Measurements from ENCODE around the gene ATP2A3. TPM values are rescaled to one million over a fixed set of nuclear protein-coding genes. Genes with fewer than 3 reads are reported as not detected.
A peak's percentile ranks its signal among the peaks of the same experiment; 100 is the strongest.

Gene ATP2A3
- total and polyA plus RNA-seq, 2 donors (not counting 3 experiments of a cell fraction or from before 2014, with no cell fraction given): 0.37 to 0.55 TPM

DNA sequence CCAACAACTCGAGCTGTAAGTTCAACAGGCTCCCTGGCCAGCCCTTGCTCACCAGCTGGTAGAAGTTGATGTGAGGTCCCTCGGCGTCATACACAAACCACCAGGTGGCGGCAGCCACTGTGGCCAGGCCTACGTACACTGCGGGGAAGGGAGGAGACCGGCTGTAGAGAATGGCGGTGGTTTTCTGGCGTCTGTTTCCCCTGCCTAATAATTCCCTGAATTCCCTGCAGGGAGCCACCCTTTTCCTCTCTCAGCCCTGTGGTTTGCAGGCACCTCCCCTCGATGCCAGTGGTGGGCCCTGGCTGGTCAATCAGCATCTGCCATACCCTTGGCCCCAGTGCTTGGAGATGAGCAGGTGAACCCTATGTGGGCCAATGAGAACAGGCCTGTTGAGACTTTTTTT lies 29.1 kb downstream of the ATP2A3 start:
- no peak for TF ChIP-seq POLR2A (IDR thresholded peaks at IDR 0.05; ENCODE audit: low read depth, low read length)
- TF ChIP-seq MYC (IDR thresholded peaks at IDR 0.05; ENCODE audit: low read depth, low read length): no peak
- TF ChIP-seq, protein P1, sequence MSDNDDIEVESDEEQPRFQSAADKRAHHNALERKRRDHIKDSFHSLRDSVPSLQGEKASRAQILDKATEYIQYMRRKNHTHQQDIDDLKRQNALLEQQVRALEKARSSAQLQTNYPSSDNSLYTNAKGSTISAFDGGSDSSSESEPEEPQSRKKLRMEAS (IDR thresholded peaks at IDR 0.05; ENCODE audit: insufficient read depth, insufficient read length): no peak
- peak; percentile 83 to 94 for TF ChIP-seq CTCF (IDR thresholded peaks at IDR 0.05; ENCODE audit: extremely low read depth in 1 of 2, insufficient read depth in 1 of 2, low read depth in 1 of 2, low read length in 2 of 2)
- no peaks in the 10 kb centered on the region for H3K9me3 ChIP-seq (replicated peaks; ENCODE audit: control insufficient read depth, insufficient read depth, low read length)
- dilution Hi-C loops (cut with MboI; ENCODE audit: extremely low pct_ligation_motif_present, low sequenced_read_pairs): no loop called here
- H3K4me2 ChIP-seq (ENCODE audit: insufficient read depth, low read length): no peak overlapping the region
- H3K9me1 ChIP-seq (replicated peaks; ENCODE audit: control insufficient read depth, extremely low read depth, insufficient read depth, low read length): no peaks in the 10 kb centered on the region
- H3K79me2 ChIP-seq (ENCODE audit: control insufficient read depth, insufficient read depth, low read length): no peaks in the 10 kb centered on the region
- no peak overlapping the region for H3K9ac ChIP-seq (replicated peaks; ENCODE audit: extremely low read depth, insufficient read depth, low read length)
- no peaks in the 10 kb centered on the region for H4K20me1 ChIP-seq (replicated peaks; ENCODE audit: control insufficient read depth, extremely low read depth, insufficient read depth, low read length)
- ChIA-PET POLR2A (no interaction called here), CTCF (interaction anchor here (0.6 to 6.4 kb wide), 25 partner anchors 12 to 140 kb away, joined by 3 to 53 read pairs (median 6); partner anchors contain the start of genes ATP2A3 and P2RX1)
- H3K27me3 ChIP-seq (ENCODE audit: control insufficient read depth in 2 of 2, insufficient read depth in 2 of 2, low read length in 2 of 2): no peaks in the 10 kb centered on the region
- FAIRE-seq: peak; percentile 96
- intact Hi-C loops (cut with micrococcal nuclease): loop anchor here (1.0 to 2.0 kb wide), 5 partner anchors 9 to 140 kb away; no protein-coding TSS in a partner anchor
- H3K27ac ChIP-seq (ENCODE audit: insufficient read depth, low read depth, low read length): no peak overlapping the region
- no peaks in the 10 kb centered on the region for H3K36me3 ChIP-seq (ENCODE audit: control insufficient read depth in 2 of 2, extremely low read depth in 1 of 2, insufficient read depth in 2 of 2, low read length in 2 of 2)
- peak overlapping the region; percentile 76 for H2AFZ ChIP-seq (ENCODE audit: low read depth, low read length)
- no TSS peak for BruUV-seq (replicated peaks)
- H3K4me1 ChIP-seq (ENCODE audit: control insufficient read depth, extremely low read depth, insufficient read depth, low read length): no peaks in the 10 kb centered on the region
- peak; percentile 75 for DNase-seq (ENCODE audit: low read depth, low spot score)
- no peak overlapping the region for H3K4me3 ChIP-seq (replicated peaks in 1 of 3; ENCODE audit: insufficient read depth in 1 of 3, low read depth in 1 of 3, low read length in 3 of 3)

DNA sequence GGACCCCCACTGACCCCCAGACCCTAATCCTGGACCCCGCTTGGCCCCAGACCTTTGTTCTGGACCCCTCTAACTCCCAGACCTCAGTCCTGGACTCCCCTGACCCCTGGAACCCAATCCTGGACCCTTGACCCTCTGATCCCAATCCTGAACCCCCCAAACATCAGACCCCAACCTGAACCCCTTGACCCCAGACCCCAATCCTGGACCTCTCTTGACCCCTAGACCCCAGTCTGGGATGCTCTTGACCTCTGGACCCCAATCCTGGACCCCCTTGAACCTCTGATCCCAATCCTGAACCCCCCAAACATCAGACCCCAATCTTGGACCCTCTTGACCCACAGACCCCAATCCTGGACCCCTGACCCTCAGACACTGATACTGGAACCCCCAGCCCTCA lies 34.5 kb downstream of the ATP2A3 start:
- H3K9ac ChIP-seq (replicated peaks; ENCODE audit: extremely low read depth, insufficient read depth, low read length): no peak overlapping the region
- BruUV-seq (replicated peaks): no TSS peak
- H2AFZ ChIP-seq (ENCODE audit: low read depth, low read length): no peak overlapping the region
- CTCF ChIA-PET: no interaction called here
- no peaks in the 10 kb centered on the region for H3K79me2 ChIP-seq (ENCODE audit: control insufficient read depth, insufficient read depth, low read length)
- no peak overlapping the region for H3K27ac ChIP-seq (ENCODE audit: insufficient read depth, low read depth, low read length)
- no peaks in the 10 kb centered on the region for H3K4me1 ChIP-seq (ENCODE audit: control insufficient read depth, extremely low read depth, insufficient read depth, low read length)
- no peak overlapping the region for H3K4me3 ChIP-seq (replicated peaks in 1 of 3; ENCODE audit: insufficient read depth in 1 of 3, low read depth in 1 of 3, low read length in 3 of 3)
- no peak overlapping the region for H3K4me2 ChIP-seq (ENCODE audit: insufficient read depth, low read length)
- H4K20me1 ChIP-seq (replicated peaks; ENCODE audit: control insufficient read depth, extremely low read depth, insufficient read depth, low read length): no peaks in the 10 kb centered on the region
- H3K9me3 ChIP-seq (replicated peaks; ENCODE audit: control insufficient read depth, insufficient read depth, low read length): no peaks in the 10 kb centered on the region
- dilution Hi-C loops (cut with MboI; ENCODE audit: extremely low pct_ligation_motif_present, low sequenced_read_pairs): no loop called here
- DNase-seq (ENCODE audit: low read depth, low spot score): no peak
- H3K36me3 ChIP-seq (ENCODE audit: control insufficient read depth in 2 of 2, extremely low read depth in 1 of 2, insufficient read depth in 2 of 2, low read length in 2 of 2): no peaks in the 10 kb centered on the region
- TF ChIP-seq FOS (IDR thresholded peaks at IDR 0.05; ENCODE audit: borderline replicate concordance, insufficient read depth, low read length) (no peak), GATA2 (IDR thresholded peaks at IDR 0.05; ENCODE audit: insufficient read depth, insufficient read length, low read depth, low read length) (no peak), POLR2AphosphoS5 (IDR thresholded peaks at IDR 0.05; ENCODE audit: insufficient read depth, low read depth, low read length) (no peak), CTCF (IDR thresholded peaks at IDR 0.05; ENCODE audit: extremely low read depth in 1 of 2, insufficient read depth in 1 of 2, low read depth in 1 of 2, low read length in 2 of 2) (no peak), EZH2 (IDR thresholded peaks at IDR 0.05; ENCODE audit: borderline replicate concordance, low read depth, low read length, severe bottlenecking) (no peak), POLR2A (IDR thresholded peaks at IDR 0.05; ENCODE audit: low read depth, low read length) (no peak), JUN (IDR thresholded peaks at IDR 0.05; ENCODE audit: borderline replicate concordance, insufficient read depth, insufficient read length, low read depth) (no peak), MYC (IDR thresholded peaks at IDR 0.05; ENCODE audit: low read depth, low read length) (no peak)
- TF ChIP-seq, protein P1 (IDR thresholded peaks at IDR 0.05; ENCODE audit: insufficient read depth, insufficient read length): no peak
- POLR2A ChIA-PET: no interaction called here
- H3K9me1 ChIP-seq (replicated peaks; ENCODE audit: control insufficient read depth, extremely low read depth, insufficient read depth, low read length): no peaks in the 10 kb centered on the region
- intact Hi-C loops (cut with micrococcal nuclease): no loop called here
- no peaks in the 10 kb centered on the region for H3K27me3 ChIP-seq (ENCODE audit: control insufficient read depth in 2 of 2, insufficient read depth in 2 of 2, low read length in 2 of 2)
- FAIRE-seq: no peak
